ENCODE results near the gene FOXA2. TPM values are rescaled to one million over a fixed set of nuclear protein-coding genes. Genes with fewer than 3 reads are reported as not detected.

The FOXA2 gene
- total RNA-seq, 2 experiments from 2014 or later = not detected

DNA sequence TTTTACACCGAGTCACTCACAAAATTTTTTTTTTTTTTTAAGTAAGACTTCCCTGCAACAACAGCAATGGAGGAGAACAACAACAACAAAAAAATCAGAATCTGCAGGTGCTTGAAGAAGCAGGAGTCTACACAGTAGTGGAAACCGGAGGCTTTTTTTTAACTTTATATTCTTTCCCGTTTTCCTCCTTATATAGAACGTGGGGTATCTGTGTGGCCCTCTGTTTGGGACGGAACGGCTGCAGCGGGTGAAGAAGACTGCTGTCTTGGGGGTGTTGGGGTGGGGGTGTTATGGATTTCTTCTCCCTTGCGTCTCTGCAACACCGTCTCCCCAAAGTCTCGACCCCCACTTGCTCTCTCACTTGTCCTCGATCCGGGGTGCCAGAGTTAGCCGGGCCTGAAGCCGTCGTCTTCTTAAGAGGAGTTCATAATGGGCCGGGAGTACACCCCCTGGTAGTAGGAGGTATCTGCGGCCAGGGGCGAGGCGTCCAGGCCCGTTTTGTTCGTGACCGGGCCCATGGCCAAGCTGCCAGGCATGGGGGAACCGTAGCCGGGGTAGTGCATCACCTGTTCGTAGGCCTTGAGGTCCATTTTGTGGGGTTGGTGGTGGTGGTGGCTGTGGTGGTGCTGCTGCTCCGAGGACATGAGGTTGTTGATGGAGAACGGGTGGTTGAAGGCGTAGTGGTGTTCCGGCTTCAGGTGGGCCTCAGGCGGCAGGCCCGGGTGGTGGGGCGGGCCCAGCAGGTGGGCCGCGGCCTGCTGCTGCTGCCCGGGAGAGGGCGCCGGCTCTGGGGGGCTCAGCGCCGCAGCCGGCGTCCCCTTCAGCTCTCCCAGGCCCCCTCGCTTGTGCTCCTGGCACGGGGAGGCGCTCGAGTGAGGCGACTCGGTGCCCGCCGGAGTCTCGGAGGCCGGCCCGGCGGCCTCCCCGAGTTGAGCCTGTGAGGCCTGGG lies 2.7 kb downstream of the FOXA2 start:
- H3K9me3 ChIP-seq (ENCODE audit: control insufficient read depth in 1 of 2, insufficient read depth in 1 of 2, low read length in 2 of 2) = peaks cover 0 to 67% of the 10 kb centered on the region in 2 experiments
- intact Hi-C loops (cut with DNase I, micrococcal nuclease) = no loop called here
- H3K27ac ChIP-seq (ENCODE audit: low read depth in 1 of 2, low read length in 2 of 2) = no peak overlapping the region
- no peak for TF ChIP-seq CTCF (IDR thresholded peaks at IDR 0.05)
- ChIA-PET CTCF (no interaction called here), POLR2A (no interaction called here)
- H3K4me3 ChIP-seq (ENCODE audit: low read length) = no peak overlapping the region
- H3K36me3 ChIP-seq (ENCODE audit: insufficient read depth, low read length) = no peaks in the 10 kb centered on the region
- H3K27ac Mint-ChIP-seq = no peak overlapping the region
- H3K27me3 ChIP-seq (ENCODE audit: control insufficient read depth in 1 of 2, insufficient read depth in 2 of 2, low read length in 2 of 2) = peaks cover 59 to 79% of the 10 kb centered on the region in 2 experiments
- DNase-seq (no peak), ATAC-seq (ENCODE audit: poor library complexity) (no peak)
- no peaks in the 10 kb centered on the region for H3K4me1 Mint-ChIP-seq (ENCODE audit: low read depth)
- H3K27me3 Mint-ChIP-seq = peaks cover 59% of the 10 kb centered on the region
- H3K4me1 ChIP-seq (ENCODE audit: insufficient read depth, low read length) = no peaks in the 10 kb centered on the region
- H3K9me3 Mint-ChIP-seq = no peaks in the 10 kb centered on the region
- no peak overlapping the region for H3K4me3 Mint-ChIP-seq
- no peaks in the 10 kb centered on the region for H3K36me3 Mint-ChIP-seq (ENCODE audit: low read depth)

DNA sequence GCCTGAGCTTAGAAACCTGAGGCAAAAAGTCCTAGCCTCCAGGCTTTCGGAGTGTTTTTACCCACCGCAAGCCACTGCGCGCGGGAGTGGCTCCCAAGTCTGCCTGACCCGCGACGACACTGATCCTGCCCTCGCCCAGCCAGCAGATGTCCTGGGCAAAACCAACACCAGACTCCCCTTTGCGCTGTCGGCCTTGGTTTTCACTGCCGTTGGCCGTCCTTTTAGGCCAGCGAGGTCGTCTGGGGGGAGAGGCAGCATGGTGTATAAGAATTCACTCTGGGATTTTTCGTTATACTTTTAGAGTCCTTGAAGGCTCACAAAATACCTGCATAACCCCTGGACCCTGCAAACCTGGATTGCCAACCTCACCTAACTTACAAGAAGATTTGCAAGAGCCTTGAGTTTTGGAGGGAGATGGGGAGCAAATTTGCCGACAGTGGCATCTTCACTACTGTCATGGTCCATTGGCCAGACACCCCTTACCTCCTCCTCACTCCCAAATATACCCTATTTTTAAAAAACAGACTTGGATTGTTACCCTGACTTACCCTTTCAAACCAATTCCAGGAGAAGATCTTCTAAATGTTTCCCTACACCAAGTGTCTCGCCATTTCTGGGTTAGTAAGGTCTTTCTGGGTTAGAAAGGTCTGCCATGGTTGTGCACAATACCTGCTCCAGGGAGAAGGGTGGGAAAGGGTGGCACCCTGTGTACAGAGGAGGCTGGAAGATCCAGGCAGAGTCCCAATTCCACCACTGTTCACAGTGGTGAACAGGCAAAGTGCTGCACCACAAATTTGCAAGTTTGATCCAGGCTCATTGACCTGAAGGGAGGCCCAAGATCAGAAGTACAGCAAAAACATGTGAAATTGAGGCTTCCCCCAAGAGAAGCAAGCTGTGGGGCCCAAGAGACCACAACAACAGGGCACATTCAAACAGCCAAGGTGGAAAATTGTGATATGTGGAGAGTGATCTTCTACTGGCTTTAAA lies 4.4 kb downstream of the FOXA2 start:
- no peak overlapping the region for H3K27ac Mint-ChIP-seq

More for the DNA sequence above, 4.4 kb downstream of the FOXA2 start:
- Mint-ChIP-seq H3K4me1 (ENCODE audit: low read depth) (no peaks in the 10 kb centered on the region), H3K4me3 (no peak overlapping the region), H3K27me3 (peaks cover 62% of the 10 kb centered on the region), H3K9me3 (no peaks in the 10 kb centered on the region), H3K36me3 (ENCODE audit: low read depth) (no peaks in the 10 kb centered on the region)
- Histone ChIP-seq H3K27me3 (ENCODE audit: control insufficient read depth in 1 of 2, insufficient read depth in 2 of 2, low read length in 2 of 2) (peaks cover 61 to 81% of the 10 kb centered on the region in 2 experiments), H3K27ac (ENCODE audit: low read depth in 1 of 2, low read length in 2 of 2) (no peak overlapping the region), H3K9me3 (ENCODE audit: control insufficient read depth in 1 of 2, insufficient read depth in 1 of 2, low read length in 2 of 2) (peaks cover 0 to 65% of the 10 kb centered on the region in 2 experiments), H3K4me1 (ENCODE audit: insufficient read depth, low read length) (no peaks in the 10 kb centered on the region), H3K4me3 (ENCODE audit: low read length) (no peak overlapping the region), H3K36me3 (ENCODE audit: insufficient read depth, low read length) (no peaks in the 10 kb centered on the region)
- ChIA-PET CTCF (no interaction called here), POLR2A (no interaction called here)
- intact Hi-C loops (cut with DNase I, micrococcal nuclease) = no loop called here
- TF ChIP-seq CTCF (IDR thresholded peaks at IDR 0.05) = no peak
- DNase-seq = no peak
- ATAC-seq (ENCODE audit: poor library complexity) = no peak

All from CD4-positive, alpha-beta T cell (primary cell).